ENCODE results near the gene OR6V1. TPM values are rescaled to one million over a fixed set of nuclear protein-coding genes. Genes with fewer than 3 reads are reported as not detected.

The OR6V1 gene
- polyA plus RNA-seq, 3 donors: not detected

DNA sequence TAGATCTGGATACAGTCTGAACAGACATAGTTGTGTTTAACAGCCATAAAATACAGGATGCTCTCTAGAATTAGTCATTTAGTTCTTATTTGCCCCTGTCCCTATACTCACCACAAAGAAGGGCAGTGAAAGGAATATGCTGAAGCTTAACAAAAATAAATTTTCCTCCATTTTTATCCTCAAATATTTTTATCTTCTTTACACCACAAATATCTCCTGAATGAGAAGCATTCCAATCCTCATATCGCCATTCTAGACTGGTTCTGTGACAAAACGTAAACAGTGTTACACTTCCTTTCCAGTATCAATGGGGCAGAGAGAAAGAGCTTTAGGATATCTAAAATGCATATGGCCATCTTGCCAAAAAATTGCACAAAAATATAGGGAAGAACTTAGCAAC lies 26.8 kb upstream of the OR6V1 start:
- Mint-ChIP-seq H3K9me3 (peaks cover 1 to 7% (median 4%) of the 10 kb centered on the region in 7 donors), H3K4me3 (no peak overlapping the region), H3K36me3 (no peaks in the 10 kb centered on the region), H3K27ac (no peak overlapping the region), H3K4me1 (no peaks in the 10 kb centered on the region), H3K27me3 (ENCODE audit: low read depth in 3 of 3) (peaks cover 2 to 4% (median 2%) of the 10 kb centered on the region in 3 donors)
- Histone ChIP-seq H3K9ac (ENCODE audit: insufficient read depth, low read length, poor library complexity, severe bottlenecking) (no peak overlapping the region), H3K4me3 (replicated peaks in 1 of 3; ENCODE audit: low read depth in 2 of 3, low read length in 3 of 3) (no peak overlapping the region), H4K20me1 (ENCODE audit: insufficient read depth, low read length) (no peaks in the 10 kb centered on the region), H3K4me2 (replicated peaks; ENCODE audit: extremely low read depth, low read length, poor library complexity, severe bottlenecking) (no peak overlapping the region), H3K27me3 (ENCODE audit: control insufficient read depth in 2 of 2, insufficient read depth in 2 of 2, low read length in 2 of 2) (no peaks in the 10 kb centered on the region), H3K79me2 (ENCODE audit: insufficient read depth, low read length) (no peaks in the 10 kb centered on the region), H3K9me3 (replicated peaks in 1 of 2; ENCODE audit: control insufficient read depth in 1 of 2, insufficient read depth in 1 of 2, low read length in 2 of 2) (no peaks in the 10 kb centered on the region), H3K4me1 (ENCODE audit: control insufficient read depth in 1 of 2, insufficient read depth in 2 of 2, low read length in 2 of 2) (no peaks in the 10 kb centered on the region), H3K36me3 (replicated peaks in 1 of 2; ENCODE audit: control insufficient read depth in 1 of 2, insufficient read depth in 2 of 2, low read length in 2 of 2) (no peaks in the 10 kb centered on the region), H3K27ac (ENCODE audit: low read depth in 1 of 2, low read length in 2 of 2) (no peak overlapping the region), H2AFZ (ENCODE audit: insufficient read depth, low read depth, low read length, poor library complexity, severe bottlenecking) (no peak overlapping the region)
- no CpG with 5 or more reads among the region's 2 CpGs for WGBS (ENCODE audit: insufficient coverage)
- intact Hi-C loops (cut with micrococcal nuclease): no loop called here
- DNase-seq: no peak
- TF ChIP-seq, protein P1, sequence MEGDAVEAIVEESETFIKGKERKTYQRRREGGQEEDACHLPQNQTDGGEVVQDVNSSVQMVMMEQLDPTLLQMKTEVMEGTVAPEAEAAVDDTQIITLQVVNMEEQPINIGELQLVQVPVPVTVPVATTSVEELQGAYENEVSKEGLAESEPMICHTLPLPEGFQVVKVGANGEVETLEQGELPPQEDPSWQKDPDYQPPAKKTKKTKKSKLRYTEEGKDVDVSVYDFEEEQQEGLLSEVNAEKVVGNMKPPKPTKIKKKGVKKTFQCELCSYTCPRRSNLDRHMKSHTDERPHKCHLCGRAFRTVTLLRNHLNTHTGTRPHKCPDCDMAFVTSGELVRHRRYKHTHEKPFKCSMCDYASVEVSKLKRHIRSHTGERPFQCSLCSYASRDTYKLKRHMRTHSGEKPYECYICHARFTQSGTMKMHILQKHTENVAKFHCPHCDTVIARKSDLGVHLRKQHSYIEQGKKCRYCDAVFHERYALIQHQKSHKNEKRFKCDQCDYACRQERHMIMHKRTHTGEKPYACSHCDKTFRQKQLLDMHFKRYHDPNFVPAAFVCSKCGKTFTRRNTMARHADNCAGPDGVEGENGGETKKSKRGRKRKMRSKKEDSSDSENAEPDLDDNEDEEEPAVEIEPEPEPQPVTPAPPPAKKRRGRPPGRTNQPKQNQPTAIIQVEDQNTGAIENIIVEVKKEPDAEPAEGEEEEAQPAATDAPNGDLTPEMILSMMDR (IDR thresholded peaks at IDR 0.05): no peak

DNA sequence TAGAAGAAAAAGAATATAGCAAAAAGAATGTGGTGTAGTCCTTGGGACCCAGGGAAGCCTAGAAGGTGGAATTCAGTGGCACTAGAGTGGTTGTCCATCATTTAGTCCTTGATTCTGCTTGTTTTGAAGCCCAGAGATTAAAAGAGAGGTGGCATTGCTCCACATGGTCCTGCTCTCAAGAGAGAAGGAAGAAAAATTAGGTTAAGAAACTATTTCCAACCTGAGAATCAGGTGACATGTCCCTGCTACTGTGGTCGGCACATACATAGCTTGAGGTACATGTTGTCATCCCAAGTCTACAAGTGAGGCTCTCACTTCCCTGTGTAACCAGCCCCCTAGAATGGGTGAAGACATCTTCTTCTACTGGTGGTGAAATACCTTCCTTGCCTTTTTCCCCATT lies 25.1 kb upstream of the OR6V1 start, which contains the start of gene OR9A2:
Gene OR9A2, minus strand, starts transcription at position 101 of the 400 bp plus-strand sequence. Its CDS starts 0 bp downstream, at position 101.
- H3K36me3 ChIP-seq (replicated peaks in 1 of 2; ENCODE audit: control insufficient read depth in 1 of 2, insufficient read depth in 2 of 2, low read length in 2 of 2): no peaks in the 10 kb centered on the region
- WGBS (ENCODE audit: insufficient coverage): no CpG with 5 or more reads among the region's 1 CpG
- H3K9ac ChIP-seq (ENCODE audit: insufficient read depth, low read length, poor library complexity, severe bottlenecking): no peak within 1 kb of the TSS
- peaks cover 2 to 4% (median 2%) of the 10 kb centered on the region in 3 donors for H3K27me3 Mint-ChIP-seq (ENCODE audit: low read depth in 3 of 3)
- H3K27me3 ChIP-seq (ENCODE audit: control insufficient read depth in 2 of 2, insufficient read depth in 2 of 2, low read length in 2 of 2): no peaks in the 10 kb centered on the region
- no peaks in the 10 kb centered on the region for H4K20me1 ChIP-seq (ENCODE audit: insufficient read depth, low read length)
- no peak for DNase-seq
- peaks cover 11% of the 10 kb centered on the region for H3K4me1 Mint-ChIP-seq
- H3K27ac Mint-ChIP-seq: peak within 1 kb of the TSS in 1 of 7 donors; percentile 1
- no peak within 1 kb of the TSS for H3K4me3 Mint-ChIP-seq
- no peak within 1 kb of the TSS for H3K4me3 ChIP-seq (replicated peaks in 1 of 3; ENCODE audit: low read depth in 2 of 3, low read length in 3 of 3)
- intact Hi-C loops (cut with micrococcal nuclease): no loop called here
- TF ChIP-seq, protein P1 (IDR thresholded peaks at IDR 0.05): no peak
- peaks cover 0 to 5% of the 10 kb centered on the region in 2 donors for H3K4me1 ChIP-seq (ENCODE audit: control insufficient read depth in 1 of 2, insufficient read depth in 2 of 2, low read length in 2 of 2)
- no peaks in the 10 kb centered on the region for H3K79me2 ChIP-seq (ENCODE audit: insufficient read depth, low read length)
- no peak within 1 kb of the TSS for H2AFZ ChIP-seq (ENCODE audit: insufficient read depth, low read depth, low read length, poor library complexity, severe bottlenecking)
- H3K27ac ChIP-seq (ENCODE audit: low read depth in 1 of 2, low read length in 2 of 2): no peak within 1 kb of the TSS
- no peaks in the 10 kb centered on the region for H3K9me3 ChIP-seq (replicated peaks in 1 of 2; ENCODE audit: control insufficient read depth in 1 of 2, insufficient read depth in 1 of 2, low read length in 2 of 2)
- H3K36me3 Mint-ChIP-seq: no peaks in the 10 kb centered on the region
- H3K9me3 Mint-ChIP-seq: peaks cover 1 to 5% (median 3%) of the 10 kb centered on the region in 7 donors
- H3K4me2 ChIP-seq (replicated peaks; ENCODE audit: extremely low read depth, low read length, poor library complexity, severe bottlenecking): no peak within 1 kb of the TSS

Measured in CD14-positive monocyte (primary cell).